Central memory CD4-positive, alpha-beta T cell (primary cell): ENCODE results near the gene MKNK2.

Experiments used
- DNase-seq: peaks from one replicate; pipeline ENCODE4 v3.0.0; 2022

MKNK2 gene

DNA sequence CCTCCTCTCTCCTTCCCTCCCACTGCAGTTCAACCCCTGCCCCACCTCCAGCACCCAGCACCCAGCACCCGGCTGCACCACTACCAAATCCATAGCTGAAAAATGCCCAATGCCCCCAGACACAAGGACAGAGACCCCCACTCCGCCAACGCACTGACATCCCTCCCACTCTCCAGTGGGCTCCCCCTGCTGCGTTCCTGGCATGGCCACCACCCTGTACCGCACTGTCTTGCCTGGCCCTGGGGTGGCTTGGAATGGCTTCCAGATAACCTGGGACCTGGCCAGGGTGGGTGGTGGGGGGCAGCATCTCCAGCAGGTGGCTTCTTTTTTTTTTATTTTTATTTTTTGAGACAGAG is 5.8 kb upstream of the MKNK2 start:
- no peak for DNase-seq

DNA sequence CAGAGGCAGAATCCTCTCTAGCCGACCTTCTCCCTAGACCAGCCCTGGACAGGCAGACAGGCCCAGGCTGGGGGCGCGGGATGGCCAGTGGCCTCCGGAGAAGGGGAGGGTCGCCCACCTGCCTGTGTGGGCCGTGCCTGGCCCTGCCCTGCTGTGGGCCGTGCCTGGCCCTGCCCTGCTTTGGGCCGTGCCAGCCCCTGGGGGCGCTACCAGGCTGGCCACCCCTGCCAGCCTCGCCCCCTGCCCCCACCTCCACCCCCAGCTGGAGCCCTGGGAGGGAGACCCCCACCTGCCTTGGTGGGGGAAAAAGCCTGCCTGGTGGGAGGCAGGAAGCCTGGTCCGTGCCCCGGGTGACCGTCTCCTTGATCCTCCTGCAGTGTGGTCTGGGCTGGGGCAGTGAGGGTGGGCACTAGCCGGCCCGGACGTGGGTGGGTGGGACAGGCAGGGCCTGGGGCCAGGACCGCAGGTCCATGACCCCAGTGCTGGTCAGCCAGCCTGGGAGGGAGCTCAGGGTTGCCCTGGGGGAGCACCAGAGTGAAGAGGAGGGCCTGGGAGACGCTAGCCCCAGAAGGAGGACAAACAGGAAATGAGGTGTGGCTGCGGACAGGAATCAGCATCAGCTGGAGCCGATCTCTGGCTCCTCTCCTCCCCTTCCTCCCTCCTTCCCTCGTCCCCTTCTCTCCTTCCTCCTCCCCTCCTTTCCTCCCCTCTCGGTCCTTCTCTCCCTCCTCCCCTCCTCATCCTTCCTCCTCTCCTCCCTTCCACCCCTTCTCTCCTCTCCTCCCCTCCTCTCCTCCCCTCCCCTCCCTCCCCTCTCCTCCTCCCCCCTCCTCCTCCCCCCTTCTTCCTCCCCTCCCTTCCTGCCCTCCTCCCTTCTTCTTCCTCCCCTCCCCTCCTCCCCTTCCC is 5.1 kb upstream of the MKNK2 start:
- DNase-seq = no peak

DNA sequence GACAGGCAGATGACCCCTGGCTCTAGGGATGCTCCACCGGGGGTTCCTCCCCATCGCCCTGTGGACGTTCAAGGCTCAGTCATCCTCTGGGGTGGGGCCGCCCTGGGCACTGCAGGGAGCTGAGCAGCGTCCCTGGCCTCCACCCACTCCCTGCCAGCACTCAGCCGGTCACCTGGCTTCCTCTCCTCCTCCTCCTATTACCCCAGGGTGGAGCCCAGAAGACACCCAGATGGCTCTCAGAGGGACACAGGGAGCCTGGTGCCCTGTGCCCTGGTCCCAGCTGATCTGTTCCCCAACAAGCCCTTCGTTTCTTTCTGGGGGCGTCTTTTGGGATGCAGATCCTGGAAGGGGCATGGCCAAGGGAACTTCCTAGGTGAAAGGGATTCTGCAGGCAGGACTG is 3.7 kb upstream of the MKNK2 start:
- DNase-seq = no peak

DNA sequence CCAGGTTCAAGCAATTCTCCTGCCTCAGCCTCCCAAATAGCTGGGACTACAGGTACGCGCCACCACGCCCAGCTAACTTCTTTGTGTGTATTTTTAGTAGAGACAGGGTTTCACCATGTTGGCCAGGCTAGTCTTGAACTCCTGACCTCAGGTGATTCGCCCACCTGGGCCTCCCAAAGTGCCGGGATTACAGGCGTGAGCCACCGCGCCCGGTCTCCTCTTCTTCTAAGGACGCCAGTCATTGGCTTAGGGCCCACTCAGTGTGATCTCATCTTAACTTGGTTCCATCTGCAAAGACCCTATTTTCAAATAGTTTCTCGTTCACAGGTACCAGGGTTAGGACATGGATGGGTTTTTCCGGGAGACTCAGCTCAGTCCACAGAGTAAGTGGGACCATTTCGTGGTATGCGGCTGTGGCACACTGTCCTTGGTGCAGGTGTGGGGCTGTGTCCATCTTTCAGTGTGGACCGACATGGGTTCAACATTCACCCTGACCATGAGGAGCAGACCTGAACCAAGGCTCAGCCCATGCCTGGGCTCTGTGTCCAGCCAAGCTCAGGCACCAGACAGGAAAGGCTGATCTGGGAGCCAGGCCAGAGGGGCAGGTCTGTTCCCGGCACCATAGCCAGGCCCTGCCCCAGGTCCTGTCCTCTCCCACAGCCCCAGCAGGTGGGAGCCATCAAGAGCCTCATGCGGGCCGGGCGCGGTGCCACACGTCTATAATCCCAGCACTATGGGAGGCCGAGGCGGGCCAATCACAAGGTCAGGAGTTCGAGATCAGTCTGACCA is 2.8 kb upstream of the MKNK2 start:
- DNase-seq = no peak

DNA sequence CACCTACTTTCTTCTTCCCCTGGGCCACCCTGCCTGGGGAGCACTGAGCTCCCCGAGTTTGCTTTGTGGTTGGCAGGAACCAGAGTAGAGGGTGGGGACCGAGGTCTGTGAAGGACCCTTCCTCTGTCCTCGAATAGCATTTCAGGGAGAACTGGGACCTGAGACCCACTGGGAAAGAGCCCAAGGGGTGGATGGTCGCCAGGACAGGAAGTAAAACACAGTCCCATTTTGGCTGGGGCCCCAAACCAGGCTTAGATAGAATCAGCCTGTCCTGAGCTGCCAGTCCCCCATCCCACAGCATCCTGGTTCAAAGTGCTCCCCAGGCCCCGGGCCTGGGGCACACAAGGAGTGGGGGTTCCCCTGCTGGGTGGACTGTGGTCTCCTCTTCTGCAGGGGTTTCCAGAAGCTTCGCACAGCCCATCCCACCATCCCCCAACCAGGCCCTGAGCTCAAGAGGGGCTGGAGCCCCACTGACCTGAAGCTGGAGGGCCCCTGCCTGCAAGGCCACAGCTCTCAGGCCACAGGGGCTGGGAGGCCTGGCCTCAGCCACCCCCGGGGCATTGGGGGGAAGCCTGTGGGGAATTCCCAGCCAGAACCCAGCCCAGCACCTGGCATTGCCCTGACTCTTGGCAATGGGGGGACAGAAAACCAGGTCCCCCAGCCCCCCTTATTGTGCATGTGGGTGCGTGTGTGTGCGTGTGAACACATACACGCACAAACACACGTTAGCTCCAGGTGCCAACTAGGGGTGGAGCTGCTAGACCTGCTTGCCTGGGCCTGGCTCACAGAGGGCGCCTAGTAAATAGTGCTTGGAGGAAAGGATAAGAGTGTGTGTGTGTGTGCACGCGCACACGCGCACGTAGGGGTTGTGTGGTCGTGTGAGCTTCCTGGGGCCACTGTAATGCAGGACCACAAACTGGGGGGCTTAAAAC is 995 bp upstream of the MKNK2 start:
- peak; percentile 55 for DNase-seq

DNA sequence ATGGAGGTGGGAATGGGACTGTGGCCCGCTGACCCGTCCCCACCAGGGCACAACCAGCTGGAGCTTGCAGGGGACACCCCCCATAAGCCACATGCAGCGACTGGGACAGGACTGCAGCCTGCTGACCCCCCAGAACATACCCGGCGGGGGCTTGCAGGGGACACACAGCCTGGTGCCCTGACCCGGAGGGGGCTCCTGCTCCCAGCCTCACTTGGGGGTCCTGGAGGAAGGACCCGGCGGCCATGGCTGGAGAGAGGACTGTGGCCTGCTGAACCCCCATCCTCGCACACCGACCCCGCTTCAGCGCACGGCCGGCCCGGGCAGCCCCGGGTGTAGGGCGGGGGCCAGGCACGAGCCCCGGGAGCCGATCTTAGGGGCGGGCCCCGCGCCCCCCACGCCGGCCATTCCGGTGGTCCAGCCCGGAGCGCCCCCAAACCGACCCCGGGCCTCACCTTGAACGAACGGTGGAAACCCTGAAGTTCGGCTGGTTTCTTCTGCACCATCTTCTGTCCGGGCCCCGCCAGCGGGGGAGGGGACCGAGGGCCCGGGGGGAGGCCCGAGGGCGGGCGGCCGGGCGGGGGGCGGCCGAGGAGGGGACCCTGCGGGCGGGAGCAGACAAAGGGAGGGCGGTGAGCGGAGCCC is 574 bp downstream of the MKNK2 start:
- DNase-seq = no peak

DNA sequence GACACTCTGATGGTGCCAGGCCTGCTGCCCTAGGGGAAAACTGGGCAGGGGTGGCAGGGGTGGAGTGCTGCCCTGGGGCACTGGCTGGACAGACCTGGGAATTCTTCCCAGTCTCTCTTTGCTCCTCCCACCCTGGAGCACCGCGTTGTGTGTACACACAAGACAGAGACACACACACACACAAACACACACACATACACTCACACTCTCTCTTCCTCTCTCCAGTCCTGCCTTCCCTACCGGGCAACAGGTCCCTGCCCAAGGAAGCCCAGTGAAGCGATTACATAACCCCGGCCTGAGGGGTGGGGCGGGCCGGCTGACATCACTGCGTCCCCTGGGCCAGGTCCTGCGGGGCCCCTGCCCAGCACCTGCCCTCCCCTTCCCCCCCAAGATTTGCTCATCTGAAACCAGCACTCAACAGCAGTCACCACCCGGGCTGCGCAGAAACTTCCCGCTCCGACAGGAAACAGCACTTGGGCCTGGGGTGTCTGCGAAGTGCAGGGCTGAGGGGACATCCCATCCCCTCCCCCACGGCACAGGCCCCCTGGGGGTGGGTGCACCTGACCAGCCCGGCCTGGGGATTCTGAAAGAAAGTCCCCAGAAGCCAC is 1.2 kb downstream of the MKNK2 start:
- DNase-seq = peak; percentile 67

DNA sequence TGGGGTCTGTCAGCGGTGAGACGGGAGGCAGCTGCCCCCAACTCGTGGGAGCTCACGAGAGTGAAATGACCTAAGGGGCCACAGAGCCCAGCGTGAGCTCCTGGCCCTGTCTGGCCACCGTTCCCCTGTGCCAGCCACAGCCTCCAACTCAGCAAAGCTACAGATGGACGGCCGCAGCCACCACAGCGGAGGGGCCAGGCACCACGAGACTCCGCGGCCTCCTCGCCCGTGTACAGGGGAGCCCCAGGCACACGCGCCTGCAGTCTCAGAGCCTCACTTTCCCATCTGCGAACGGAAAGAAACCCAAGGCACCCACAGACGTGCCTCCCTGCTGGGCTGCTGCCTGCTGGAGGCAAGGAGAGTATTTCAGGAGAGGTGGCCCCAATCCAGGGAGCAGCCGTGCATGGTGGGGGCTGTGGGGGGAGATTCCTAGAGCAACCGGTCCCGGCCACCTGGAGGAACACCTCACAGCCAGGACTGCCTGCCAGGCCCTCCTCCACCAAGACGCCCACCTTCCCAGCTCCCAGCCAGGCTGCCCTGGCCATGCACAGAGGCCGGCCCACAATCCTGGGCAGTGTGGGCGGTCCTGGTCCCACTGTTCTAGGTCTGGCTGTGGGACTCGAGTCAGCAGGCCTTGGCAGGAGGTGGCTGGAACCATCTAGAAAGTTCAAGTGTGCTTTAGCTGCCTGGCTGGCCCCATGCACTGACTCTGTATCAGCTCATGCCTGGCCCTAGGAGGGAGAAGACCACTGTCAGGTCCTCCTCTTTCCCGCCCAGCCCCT is 1.9 kb downstream of the MKNK2 start:
- no peak for DNase-seq

DNA sequence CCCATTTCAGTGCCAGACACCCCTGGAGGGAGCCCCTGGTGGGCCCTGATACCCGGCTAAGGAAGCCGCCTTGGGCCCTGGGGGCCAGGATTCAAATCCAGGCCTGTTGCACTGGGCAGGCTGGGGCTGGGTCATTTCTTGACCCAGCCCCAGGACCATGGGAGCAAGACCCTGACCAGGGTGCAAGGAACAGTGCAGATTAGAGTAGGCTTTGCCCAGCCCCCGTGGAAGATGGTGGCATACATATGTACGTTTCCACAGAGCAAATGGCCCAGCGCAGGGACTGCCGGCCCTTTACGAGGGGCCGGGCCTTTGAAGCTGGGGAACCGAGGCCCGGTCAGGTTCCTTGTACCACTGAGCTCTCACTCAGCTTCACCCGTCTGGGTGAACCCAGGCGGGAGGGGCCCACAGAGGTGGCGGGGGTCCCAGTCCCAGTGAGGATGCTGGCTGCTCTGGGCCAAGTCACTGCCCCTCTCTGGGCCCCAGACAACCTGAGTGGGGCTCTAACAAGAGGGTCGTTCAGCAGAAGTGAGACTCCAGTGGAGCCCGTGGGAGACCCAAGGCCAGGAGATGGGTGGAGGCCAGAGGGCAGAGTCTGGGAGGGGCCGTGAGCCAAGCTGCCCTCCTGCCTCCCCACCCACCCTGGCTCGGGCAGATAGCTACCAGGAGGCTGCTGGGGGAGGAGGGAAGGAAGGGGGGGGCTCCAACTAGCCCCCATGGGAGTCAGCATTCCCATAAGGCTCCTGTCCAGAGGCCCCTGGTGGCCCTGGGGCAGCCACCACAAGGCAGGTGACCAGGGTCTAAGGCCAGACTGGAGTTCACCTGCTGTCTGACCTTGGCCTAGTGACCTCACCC is 2.7 kb downstream of the MKNK2 start:
- no peak for DNase-seq

DNA sequence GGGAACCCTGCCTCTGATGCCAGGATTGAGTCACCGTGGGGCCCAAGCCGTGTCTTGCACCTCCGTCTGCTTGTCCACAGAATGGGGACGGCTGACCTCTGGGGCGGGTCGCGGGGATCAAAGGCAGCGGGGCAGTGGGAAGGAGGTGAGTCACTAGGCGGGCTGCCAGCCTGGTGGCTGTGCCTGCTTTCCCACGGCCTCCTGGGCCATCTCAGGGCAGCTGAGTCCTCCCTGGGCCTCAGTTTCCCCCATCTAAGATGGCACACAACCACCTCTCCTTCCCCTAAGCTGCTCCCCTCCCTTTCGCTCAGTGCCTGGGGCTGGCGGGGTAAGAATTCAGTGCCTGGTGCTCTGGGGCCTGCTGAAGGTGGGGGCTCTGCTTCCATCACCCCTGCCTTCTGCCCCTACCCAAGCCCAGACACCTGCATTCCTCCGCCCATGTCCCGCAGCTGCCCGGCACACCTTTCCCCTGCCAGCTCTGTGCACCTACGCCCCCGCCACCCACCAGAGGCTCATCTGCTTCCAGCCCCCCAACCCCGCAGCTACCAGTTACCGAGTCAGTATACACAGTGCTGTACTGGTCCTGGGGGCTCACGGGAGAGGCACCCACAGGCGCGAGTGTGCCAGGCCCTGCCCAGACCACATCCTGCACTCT is 3.5 kb downstream of the MKNK2 start:
- no peak for DNase-seq

DNA sequence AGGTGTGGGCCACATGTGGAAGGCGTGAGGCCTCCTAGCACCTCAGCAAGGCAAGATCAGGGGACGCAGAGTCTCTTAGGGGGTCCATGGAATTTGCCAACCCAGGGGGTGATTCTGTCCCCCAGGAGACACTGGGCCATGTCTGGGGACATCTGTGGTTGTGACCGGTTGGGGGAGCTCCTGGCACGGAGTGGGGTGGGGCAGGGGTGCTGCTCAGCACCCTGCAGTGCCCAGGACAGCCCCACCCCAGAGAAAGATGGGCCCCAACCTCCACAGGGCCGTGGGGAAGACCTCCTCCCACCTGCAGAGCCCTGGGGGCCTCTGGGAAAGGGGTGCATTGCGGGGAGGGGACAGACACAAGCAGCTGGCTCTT is 4.0 kb downstream of the MKNK2 start:
- DNase-seq = no peak

DNA sequence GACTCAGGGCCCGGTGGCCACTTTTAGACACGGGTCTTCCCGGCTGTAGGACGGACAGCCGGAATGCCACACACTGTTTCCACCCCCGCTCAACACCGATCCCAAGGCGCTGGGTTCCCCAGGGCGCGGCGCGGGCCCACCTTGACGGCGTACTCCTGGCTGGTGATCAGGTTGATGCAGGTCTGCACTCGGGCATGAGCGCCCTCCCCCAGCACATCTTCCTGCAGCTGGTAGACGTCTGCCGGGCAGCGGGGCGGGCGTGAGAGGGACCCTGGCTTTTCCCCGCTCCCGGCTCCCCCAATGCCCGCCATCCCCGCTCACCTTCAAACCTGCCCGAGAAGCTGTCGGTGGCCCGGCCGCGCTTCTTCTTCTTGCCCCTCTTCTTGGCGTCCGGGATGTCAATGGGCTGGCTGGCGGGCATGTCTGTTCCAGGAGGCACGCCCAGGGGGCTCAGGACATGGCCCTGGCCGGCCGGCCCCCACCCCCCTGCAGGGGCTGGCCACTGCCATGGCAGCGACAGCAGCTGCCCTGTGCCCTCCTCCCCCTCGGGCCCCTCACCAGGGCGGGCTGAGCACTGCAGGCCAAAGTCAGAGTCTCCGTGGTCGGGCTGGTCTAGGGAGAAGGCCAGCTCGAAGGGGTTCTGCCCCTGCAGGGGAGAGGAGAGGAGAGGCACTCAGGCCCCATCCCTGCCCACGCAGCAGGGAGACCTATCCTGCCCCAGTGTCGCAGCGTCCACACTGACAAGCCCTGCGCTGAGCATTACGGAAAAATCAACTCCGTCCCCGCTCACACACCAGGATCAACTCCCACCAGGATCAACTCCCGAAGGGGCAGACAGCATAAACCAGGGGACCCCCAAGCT is 4.8 kb downstream of the MKNK2 start:
- no peak for DNase-seq

DNA sequence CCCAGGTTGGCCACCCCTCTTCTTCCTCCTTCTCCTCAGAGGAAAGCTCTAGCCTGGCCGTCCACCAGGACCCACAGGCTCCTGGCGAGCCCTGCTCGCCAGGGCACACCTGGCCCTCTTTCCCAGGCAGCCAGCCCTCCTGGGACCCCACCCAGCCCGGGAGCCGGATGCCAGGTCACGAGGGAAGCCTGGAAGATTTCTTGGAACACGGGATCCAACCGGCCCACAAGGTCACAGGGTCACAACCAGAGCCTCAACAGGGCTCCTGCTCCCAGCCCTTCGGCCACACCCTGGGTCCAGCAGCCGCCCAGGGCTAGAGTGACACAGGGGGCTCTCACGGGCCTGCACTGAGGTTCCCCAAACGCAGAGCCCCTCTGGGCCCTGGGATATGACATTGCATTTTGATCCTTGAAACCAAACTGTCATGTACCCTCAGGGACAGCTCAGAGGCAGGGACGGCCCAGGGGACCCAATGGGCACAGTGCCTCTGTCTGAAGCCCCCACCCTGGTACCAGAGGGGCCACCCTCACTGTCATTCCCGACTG is 5.5 kb downstream of the MKNK2 start:
- DNase-seq = no peak

DNA sequence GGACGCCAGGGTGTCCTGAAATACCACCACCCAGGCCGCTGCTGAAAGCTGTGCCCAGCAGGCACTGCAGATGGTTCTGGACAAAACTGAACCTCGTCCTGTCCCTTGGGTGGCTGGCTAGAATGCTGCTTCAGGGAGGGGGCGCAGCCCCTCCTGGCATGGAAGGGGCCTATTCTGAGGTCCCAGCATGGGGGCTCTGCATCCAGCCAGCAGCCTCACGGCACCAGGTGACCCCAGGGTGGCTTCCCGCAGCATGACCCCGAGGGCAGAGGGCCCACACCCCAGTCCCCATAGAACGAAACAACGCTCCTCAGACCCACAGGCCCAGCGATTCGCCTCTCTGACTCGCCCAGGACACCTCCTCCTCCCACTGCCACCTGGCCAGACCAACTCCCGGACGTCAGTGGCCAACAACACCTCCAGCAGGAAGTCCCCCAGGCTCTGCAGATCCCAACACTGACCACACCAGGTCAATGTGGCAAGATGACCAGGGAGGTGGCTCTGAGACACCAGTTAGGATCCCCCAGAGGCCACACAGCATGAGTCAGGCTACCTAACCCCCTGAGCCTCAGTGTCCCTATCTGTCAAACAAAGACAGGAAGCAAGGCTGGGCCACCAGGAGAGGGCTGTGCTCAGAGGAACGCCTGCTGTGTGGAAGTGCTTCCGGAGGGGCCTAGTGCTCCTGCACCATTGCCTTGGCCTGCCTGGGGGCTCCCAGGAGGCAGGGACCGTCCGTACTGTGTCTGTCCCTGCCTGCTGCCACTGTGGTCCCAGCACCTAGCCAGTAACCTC is 6.1 kb downstream of the MKNK2 start:
- DNase-seq = no peak

DNA sequence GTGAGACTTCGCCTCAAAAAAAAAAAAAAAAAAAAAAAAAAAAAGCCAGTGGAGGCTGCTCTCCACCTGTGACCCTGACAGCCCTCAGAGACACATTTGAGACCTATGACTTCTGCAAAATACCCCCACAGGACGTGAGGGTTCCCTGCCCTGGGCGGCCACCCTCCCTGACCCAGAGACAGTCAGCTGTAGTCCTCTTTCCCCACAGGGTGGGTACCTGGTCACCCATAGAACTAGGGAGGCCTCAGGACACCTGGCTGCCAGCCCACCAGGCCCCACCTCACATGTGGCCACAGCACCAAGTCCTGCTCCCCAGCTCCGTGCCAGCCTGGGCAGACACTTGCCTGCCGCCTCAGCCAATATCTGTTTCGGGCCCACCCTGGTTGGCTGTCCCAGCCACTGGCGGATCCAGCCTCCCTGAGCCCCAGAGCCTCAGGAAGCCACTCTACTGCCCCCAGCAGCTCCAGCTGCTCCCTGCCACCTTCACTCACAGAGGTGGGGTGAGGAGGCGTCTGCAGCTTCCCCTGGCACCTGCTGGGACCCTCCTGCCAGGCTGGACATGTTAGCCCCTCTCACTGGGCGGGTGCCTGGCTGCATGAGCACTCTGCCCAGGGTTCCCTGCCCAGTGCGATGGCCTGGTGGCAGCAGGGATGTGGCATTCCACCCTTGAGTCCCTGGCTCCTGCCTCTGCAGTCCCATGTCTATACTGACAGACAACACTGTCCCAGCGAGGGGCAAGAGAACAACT is 6.9 kb downstream of the MKNK2 start:
- no peak for DNase-seq

DNA sequence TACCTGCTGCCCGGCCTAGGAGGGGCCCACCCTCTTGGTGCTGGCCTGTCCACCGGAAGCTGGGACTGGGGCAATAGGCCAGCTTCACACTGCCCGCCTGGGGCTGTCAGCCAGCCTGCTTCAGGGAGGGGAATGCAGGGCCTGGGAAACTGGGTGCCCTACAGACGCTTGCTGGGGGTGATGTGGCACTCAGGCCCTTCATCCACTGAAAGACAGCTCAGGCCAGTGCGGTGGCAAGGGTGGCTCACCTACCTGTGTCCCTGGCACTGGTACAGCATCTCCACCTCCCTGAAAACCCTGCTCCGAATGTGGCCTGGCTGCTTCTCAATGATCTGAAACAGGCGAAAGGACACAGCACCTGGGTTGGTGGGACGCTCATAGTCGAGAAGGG is 7.8 kb downstream of the MKNK2 start:
- DNase-seq = no peak
